RPMI7951 (cell line): ENCODE measurements around the gene ROR2. TPM values are rescaled to one million over a fixed set of nuclear protein-coding genes. Genes with fewer than 3 reads are reported as not detected.
"Not testable (repeated sequence)": the region's sequence is repeated elsewhere in the genome, so short reads cannot be mapped to it uniquely, and the experiment has no call there.

Experiments
- DNase-seq: peaks from one replicate; pipeline ENCODE4 v3.0.0-alpha.2; 2012; ENCODE audit warnings: low read depth
- total RNA-seq: library from RNA; depleted of rRNA; stranded (reverse); fragments of >200 nt; shearing (Covaris generic); gene quantifications from 2 replicates; pipeline ENCODE4 v1.2.3, GENCODE V29; 2014; rRNA removed

The ROR2 gene
- total RNA-seq, 1 experiment from 2014 or later: 0.12 TPM

DNA sequence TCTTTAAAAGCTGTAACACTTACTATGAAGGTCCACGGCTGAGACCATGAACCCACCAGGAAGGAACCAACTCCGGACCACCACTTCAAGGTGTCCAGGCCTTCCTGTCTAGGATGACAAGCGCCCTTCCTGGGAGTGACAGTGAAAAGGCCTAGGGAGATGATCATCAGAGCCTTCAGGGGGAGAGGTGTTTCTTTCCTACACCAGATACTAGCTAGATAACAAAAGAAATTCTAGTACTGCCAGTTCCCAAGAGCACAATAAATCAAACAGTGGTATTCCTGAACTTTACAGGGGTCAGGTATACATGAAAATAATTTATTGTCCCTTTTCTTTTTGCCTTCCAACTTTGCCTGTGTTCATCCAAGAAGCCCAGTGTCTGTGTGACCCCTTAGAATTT is 432.2 kb downstream of the ROR2 start:
- DNase-seq: no peak

DNA sequence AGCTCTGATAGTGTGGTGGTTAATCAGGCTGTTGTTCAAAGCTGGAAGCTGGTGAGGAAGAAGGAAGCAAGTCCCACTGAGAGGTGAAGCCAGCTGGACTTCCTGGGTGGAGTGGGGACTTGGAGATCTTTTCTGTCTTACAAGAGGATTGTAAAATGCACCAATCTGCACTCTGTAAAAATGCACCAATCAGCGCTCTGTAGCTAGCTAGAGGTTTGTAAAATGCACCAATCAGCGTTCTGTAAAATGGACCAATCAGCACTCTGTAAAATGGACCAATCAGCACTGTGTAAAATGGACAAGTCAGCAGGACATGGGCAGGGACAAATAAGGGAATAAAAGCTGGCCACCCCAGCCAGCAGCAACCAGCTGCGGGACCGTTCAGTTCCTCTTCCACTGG is 432.7 kb downstream of the ROR2 start:
- not testable (repeated sequence) for DNase-seq

DNA sequence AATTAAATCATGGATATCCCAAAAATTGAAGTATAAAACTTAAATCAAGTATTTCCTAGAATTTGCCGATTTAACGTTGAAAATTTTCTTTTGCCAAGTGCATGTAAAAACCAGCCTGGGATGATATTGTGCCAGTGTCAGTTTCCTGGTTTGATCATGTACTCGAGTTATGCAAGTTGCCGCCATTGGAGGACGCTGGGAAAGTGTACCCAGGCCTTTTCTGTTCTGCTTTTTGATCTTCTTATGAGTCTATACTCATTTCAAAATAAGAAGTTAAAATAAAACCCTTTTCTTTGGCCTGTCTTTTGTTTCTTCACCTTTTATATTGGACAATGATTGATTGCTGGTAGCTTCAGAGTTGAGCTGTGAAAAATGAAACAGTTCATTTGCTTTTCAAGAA is 433.3 kb downstream of the ROR2 start:
- DNase-seq: no peak

DNA sequence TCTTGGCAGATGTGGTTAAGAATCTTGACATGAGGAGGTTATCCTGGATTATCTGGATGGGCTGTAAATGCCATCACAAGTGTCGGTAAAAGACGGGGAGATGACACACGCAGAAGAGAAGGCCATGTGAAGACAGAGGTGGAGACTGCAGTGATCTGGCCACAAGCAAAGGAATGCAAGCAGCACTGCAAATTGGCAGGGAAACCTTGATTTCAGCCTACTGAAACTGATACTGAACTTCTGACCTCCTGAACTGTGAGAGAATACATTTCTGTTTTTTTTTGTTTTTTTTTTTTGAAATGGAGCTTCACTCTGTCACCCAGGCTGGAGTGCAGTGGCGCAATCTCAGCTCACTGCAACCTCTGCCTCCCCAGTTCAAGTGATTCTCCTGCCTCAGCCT is 433.9 kb downstream of the ROR2 start:
- no peak for DNase-seq

DNA sequence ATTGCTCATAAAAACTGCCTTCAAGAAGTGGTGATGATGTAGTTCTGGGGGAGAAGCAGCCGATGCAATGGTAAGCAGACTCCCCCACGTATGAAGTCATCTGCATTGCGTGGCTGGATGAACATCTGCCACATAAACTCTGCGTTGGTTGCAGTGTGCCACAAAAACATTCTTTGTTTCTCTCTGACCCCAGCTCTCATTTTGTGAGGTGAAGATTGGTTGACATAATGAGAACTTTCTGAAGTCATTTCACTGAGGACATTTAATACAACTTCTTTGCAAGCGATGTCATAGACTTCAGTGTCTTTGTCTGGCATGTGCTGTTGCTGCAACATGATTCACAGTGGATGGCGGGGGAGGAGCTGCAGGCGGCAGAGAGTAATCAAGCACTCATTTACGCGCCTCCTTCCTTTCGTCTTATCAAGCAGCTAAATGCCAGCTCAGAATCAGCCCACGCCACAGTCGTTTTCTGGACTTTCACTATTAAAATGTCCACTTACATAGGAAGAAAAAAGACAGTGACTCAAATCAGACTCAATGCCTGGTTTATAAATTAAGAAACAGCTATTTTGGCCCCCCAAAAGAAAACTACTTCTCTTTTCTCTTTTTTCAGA is 434.8 kb downstream of the ROR2 start:
- DNase-seq: peak; percentile 80

Other genes starting within 250 kb of the ROR2 start
- gene SPTLC1, start 165.2 kb upstream of the ROR2 start, total RNA-seq: 73.2 and 87.7 TPM in 2 replicates